Measurements from ENCODE around the gene TIGD6.

GRCh38 chr5:149953436-149954121, 46.9 kb downstream of the TIGD6 start:
- no peak for TF ChIP-seq POLR2A (IDR thresholded peaks at IDR 0.05)
- no peak for TF ChIP-seq CTCF (IDR thresholded peaks at IDR 0.05)
